Activated effector memory CD4-positive, alpha-beta T cell treated with anti-CD3 and anti-CD28 coated beads, Interleukin-2, amount 50 U/mL, for 16 hours (primary cell): Measurements from ENCODE around the gene MEGF8.

ENCODE experiments used
- DNase-seq: peaks from one replicate; pipeline ENCODE4 v3.0.0-alpha.2; 2020

Gene MEGF8

GRCh38 chr19:42287017-42287826, 38.2 kb upstream of the MEGF8 start:
- DNase-seq, result peak; percentile 60

GRCh38 chr19:42287827-42288107, 37.7 kb upstream of the MEGF8 start:
- peak; percentile 61 for DNase-seq

GRCh38 chr19:42288387-42288786, 37.0 kb upstream of the MEGF8 start:
- peak; percentile 60 for DNase-seq

GRCh38 chr19:42288881-42289555, 36.4 kb upstream of the MEGF8 start:
- DNase-seq, result peak; percentile 62

- DNase-seq, result peak; percentile 54
Measured at GRCh38 chr19:42289556-42290041, 35.8 kb upstream of the MEGF8 start.

GRCh38 chr19:42290136-42290522, 35.3 kb upstream of the MEGF8 start:
- DNase-seq, result no peak

GRCh38 chr19:42290523-42291434, 34.7 kb upstream of the MEGF8 start:
- DNase-seq, result peak; percentile 84

- DNase-seq, result no peak
Measured at GRCh38 chr19:42291435-42291810, 34.0 kb upstream of the MEGF8 start.

GRCh38 chr19:42292042-42292960, 33.1 kb upstream of the MEGF8 start:
- no peak for DNase-seq

GRCh38 chr19:42292963-42293362, 32.5 kb upstream of the MEGF8 start:
- DNase-seq, result no peak

- DNase-seq, result no peak
Measured at GRCh38 chr19:42293540-42293939, 31.9 kb upstream of the MEGF8 start.

- no peak for DNase-seq
Measured at GRCh38 chr19:42293948-42294347, 31.5 kb upstream of the MEGF8 start.

GRCh38 chr19:42294471-42295137, 30.8 kb upstream of the MEGF8 start:
- DNase-seq, result no peak

GRCh38 chr19:42295342-42295741, 30.1 kb upstream of the MEGF8 start:
- DNase-seq, result no peak

- peak; percentile 96 for DNase-seq
Measured at GRCh38 chr19:42295831-42296525, 29.5 kb upstream of the MEGF8 start.

- no peak for DNase-seq
Measured at GRCh38 chr19:42297039-42297438, 28.4 kb upstream of the MEGF8 start.

GRCh38 chr19:42301646-42302203, 23.7 kb upstream of the MEGF8 start, which contains the start of gene PRR19:
TSS of gene PRR19 (plus strand) at chr19:42302132. CDS start at chr19:42309585, 7,453 bp downstream.
- DNase-seq, result no peak

GRCh38 chr19:42303101-42303464, 22.4 kb upstream of the MEGF8 start:
- DNase-seq, result no peak

- no peak for DNase-seq
Measured at GRCh38 chr19:42303876-42304275, 21.6 kb upstream of the MEGF8 start.

GRCh38 chr19:42306646-42307045, 18.8 kb upstream of the MEGF8 start:
- no peak for DNase-seq

- no peak for DNase-seq
Measured at GRCh38 chr19:42309686-42310085, 15.7 kb upstream of the MEGF8 start.
